H4 (cell line): Measurements from ENCODE around the gene RPAP2. TPM values are rescaled to one million over a fixed set of nuclear protein-coding genes. Genes with fewer than 3 reads are reported as not detected.

Experiments used
- DNase-seq: peaks from one replicate; pipeline ENCODE4 v3.0.0-alpha.2; 2015; ENCODE audit warnings: low spot score
- total RNA-seq: library from RNA; depleted of rRNA; stranded (reverse); fragments of >200 nt; shearing (Covaris generic); gene quantifications from 2 replicates; pipeline ENCODE4 v1.2.3, GENCODE V29; 2014; rRNA removed

Gene RPAP2
- total RNA-seq, 1 experiment from 2014 or later, result 19.8 TPM

DNA sequence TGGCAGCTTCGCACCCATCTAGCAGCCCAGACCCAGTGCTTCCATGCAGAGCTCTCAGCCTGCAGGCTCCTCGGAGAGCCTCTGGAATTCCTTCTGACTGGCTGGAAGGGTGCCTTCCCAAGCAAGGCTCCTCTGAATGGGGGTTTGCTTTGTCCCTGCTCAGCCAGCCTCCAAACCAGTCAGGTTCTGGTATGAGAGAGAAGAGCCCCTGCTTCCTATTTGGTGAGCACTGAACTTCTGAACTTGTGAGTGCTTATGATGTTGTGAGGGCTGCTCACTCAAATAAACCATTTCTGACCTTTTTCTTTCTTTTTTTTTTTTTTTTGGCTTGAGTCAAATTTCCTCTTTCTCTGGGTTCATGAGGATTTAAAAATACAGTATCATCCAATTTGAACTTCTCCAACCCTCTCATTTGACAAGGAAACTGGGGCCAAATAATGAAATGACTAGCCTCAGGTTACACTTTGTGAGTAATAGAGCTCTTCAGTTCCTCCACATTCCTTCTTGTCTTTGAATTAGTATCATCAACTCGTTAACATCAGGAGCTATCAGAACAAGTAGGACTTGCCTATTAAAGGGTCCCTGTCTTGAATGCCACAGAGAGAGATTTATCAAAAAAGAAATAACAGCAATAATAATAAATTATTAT is 148.3 kb downstream of the RPAP2 start:
- no peak for DNase-seq

DNA sequence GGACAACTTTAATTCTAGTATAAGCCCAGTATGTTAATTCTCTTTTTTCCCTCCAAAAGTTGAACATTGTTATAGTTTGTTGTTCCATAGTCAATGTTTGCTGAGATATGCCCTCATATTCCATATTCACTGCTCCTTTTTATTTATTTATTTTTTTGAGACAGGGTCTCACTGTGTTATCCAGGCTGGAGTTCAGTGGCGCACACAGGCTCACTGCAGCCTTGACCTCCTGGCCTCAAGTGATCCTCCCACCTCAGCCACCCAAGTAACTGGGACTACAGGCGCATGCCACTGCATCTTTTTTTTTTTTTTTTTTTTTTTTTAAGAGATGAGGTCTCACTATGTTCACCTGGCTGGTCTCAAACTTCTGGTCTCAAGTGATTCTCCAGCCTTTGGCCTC is 149.1 kb downstream of the RPAP2 start:
- DNase-seq, result no peak

Other genes with a start within 250 kb of the RPAP2 start
- gene SETSIP, start 223.6 kb upstream of the RPAP2 start, total RNA-seq, result not detected in 2 replicates
- 0.60 and 1.3 TPM in 2 replicates for gene BTBD8, start 218.7 kb upstream of the RPAP2 start, total RNA-seq
- gene C1orf146, start 81.1 kb upstream of the RPAP2 start, total RNA-seq, result not detected in 2 replicates
- gene GLMN, start 72 bp upstream of the RPAP2 start, total RNA-seq, result 7.0 and 10.6 TPM in 2 replicates
- 0.17 and 0.80 TPM in 2 replicates for gene GFI1, start 187.9 kb downstream of the RPAP2 start, total RNA-seq